ENCODE results near the gene DNPH1. TPM values are rescaled to one million over a fixed set of nuclear protein-coding genes. Genes with fewer than 3 reads are reported as not detected.

Gene DNPH1
- total RNA-seq, 1 experiment from 2014 or later = 82.6 TPM

GRCh38 chr6:43254846-43255245 lies 25.6 kb upstream of the DNPH1 start:
- H3K27ac Mint-ChIP-seq (ENCODE audit: unreplicated experiment) = no peak overlapping the region
- TF ChIP-seq, protein P1, sequence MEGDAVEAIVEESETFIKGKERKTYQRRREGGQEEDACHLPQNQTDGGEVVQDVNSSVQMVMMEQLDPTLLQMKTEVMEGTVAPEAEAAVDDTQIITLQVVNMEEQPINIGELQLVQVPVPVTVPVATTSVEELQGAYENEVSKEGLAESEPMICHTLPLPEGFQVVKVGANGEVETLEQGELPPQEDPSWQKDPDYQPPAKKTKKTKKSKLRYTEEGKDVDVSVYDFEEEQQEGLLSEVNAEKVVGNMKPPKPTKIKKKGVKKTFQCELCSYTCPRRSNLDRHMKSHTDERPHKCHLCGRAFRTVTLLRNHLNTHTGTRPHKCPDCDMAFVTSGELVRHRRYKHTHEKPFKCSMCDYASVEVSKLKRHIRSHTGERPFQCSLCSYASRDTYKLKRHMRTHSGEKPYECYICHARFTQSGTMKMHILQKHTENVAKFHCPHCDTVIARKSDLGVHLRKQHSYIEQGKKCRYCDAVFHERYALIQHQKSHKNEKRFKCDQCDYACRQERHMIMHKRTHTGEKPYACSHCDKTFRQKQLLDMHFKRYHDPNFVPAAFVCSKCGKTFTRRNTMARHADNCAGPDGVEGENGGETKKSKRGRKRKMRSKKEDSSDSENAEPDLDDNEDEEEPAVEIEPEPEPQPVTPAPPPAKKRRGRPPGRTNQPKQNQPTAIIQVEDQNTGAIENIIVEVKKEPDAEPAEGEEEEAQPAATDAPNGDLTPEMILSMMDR (IDR thresholded peaks at IDR 0.05; ENCODE audit: unreplicated experiment) = no peak
- intact Hi-C loops (cut with micrococcal nuclease; ENCODE audit: unreplicated experiment) = no loop called here
- no peaks in the 10 kb centered on the region for H3K36me3 Mint-ChIP-seq (ENCODE audit: insufficient read depth, unreplicated experiment)
- CTCF ChIA-PET = interaction anchor here (0.8 kb wide), 1 partner anchor 12 kb away, joined by 3 read pairs; no protein-coding TSS in a partner anchor
- no peak for DNase-seq
- H3K9me3 Mint-ChIP-seq (ENCODE audit: low read depth, unreplicated experiment) = no peaks in the 10 kb centered on the region
- no peak overlapping the region for H3K4me3 Mint-ChIP-seq (ENCODE audit: low read depth, unreplicated experiment)
- H3K4me1 Mint-ChIP-seq (ENCODE audit: low read depth, unreplicated experiment) = peaks cover 15% of the 10 kb centered on the region
- H3K27me3 Mint-ChIP-seq (ENCODE audit: unreplicated experiment) = peaks cover 86% of the 10 kb centered on the region
- no TSS peak for BruUV-seq (replicated peaks)

- intact Hi-C loops (cut with micrococcal nuclease; ENCODE audit: unreplicated experiment) = no loop called here
- CTCF ChIA-PET = interaction anchor here (0.8 kb wide), 2 partner anchors 12 to 80 kb away, joined by 3 read pairs; no protein-coding TSS in a partner anchor
- Mint-ChIP-seq H3K27me3 (ENCODE audit: unreplicated experiment) (peaks cover 84% of the 10 kb centered on the region), H3K27ac (ENCODE audit: unreplicated experiment) (no peak overlapping the region), H3K36me3 (ENCODE audit: insufficient read depth, unreplicated experiment) (no peaks in the 10 kb centered on the region), H3K4me3 (ENCODE audit: low read depth, unreplicated experiment) (no peak overlapping the region), H3K9me3 (ENCODE audit: low read depth, unreplicated experiment) (no peaks in the 10 kb centered on the region), H3K4me1 (ENCODE audit: low read depth, unreplicated experiment) (peaks cover 15% of the 10 kb centered on the region)
- no peak for DNase-seq
- TF ChIP-seq, protein P1 (IDR thresholded peaks at IDR 0.05; ENCODE audit: unreplicated experiment) = no peak
- BruUV-seq (replicated peaks) = no TSS peak
Observed at GRCh38 chr6:43254138-43254817, 25.0 kb upstream of the DNPH1 start.

DNA sequence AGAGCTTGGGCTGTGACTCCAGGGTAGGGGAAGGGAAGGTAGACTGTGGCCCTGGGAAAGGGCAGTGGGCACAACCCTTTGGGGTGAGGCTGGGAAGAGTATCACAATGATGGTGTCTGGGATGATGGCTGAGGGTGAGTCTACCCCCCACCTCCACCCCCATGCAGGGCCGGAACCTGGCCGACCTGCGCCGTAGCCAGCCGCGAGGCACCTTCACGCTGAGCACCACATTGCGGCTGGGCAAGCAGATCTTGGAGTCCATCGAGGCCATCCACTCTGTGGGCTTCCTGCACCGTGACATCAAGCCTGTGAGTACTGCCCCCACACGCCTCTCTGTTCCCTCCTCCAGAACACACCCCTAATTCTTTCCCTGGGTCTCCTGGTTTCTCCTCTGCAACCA lies 24.1 kb upstream of the DNPH1 start:
- Mint-ChIP-seq H3K27ac (ENCODE audit: unreplicated experiment) (no peak overlapping the region), H3K27me3 (ENCODE audit: unreplicated experiment) (peaks cover 75% of the 10 kb centered on the region), H3K36me3 (ENCODE audit: insufficient read depth, unreplicated experiment) (no peaks in the 10 kb centered on the region), H3K9me3 (ENCODE audit: low read depth, unreplicated experiment) (no peaks in the 10 kb centered on the region), H3K4me3 (ENCODE audit: low read depth, unreplicated experiment) (no peak overlapping the region), H3K4me1 (ENCODE audit: low read depth, unreplicated experiment) (peaks cover 15% of the 10 kb centered on the region)
- BruUV-seq (replicated peaks) = no TSS peak
- no peak for DNase-seq
- TF ChIP-seq, protein P1 (IDR thresholded peaks at IDR 0.05; ENCODE audit: unreplicated experiment) = no peak
- intact Hi-C loops (cut with micrococcal nuclease; ENCODE audit: unreplicated experiment) = no loop called here
- CTCF ChIA-PET = no interaction called here

DNA sequence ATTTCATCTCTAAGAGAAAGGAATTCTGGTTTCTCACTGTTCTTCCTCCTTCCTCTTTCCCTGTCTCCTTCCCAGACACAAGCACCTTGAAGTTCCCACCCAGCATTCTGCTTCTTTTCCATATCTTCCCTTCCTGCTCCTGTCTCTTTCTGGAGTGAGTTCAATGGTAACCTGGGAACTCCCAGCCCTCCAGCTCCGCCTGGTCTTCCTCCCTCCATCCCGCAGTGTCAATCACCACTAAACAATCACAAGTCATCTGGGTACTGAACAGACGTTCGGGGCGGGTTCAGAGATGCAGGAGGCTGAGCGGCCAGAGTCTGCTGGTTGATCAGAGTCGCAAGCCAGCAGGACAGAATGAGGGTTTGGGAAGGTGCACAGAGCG lies 21.7 kb upstream of the DNPH1 start:
- CTCF ChIA-PET = interaction anchor here (1.2 kb wide), 1 partner anchor 11 kb away, joined by 4 read pairs; no protein-coding TSS in a partner anchor
- TF ChIP-seq, protein P1 (IDR thresholded peaks at IDR 0.05; ENCODE audit: unreplicated experiment) = no peak
- Mint-ChIP-seq H3K9me3 (ENCODE audit: low read depth, unreplicated experiment) (no peaks in the 10 kb centered on the region), H3K4me1 (ENCODE audit: low read depth, unreplicated experiment) (peaks cover 15% of the 10 kb centered on the region), H3K27ac (ENCODE audit: unreplicated experiment) (no peak overlapping the region), H3K4me3 (ENCODE audit: low read depth, unreplicated experiment) (peak overlapping the region; percentile 0), H3K36me3 (ENCODE audit: insufficient read depth, unreplicated experiment) (peaks cover 17% of the 10 kb centered on the region), H3K27me3 (ENCODE audit: unreplicated experiment) (peaks cover 68% of the 10 kb centered on the region)
- BruUV-seq (replicated peaks) = no TSS peak
- peak; percentile 36 for DNase-seq
- intact Hi-C loops (cut with micrococcal nuclease; ENCODE audit: unreplicated experiment) = no loop called here
